Right lobe of liver (tissue), 6 donors: Measurements from ENCODE around the gene GATC. TPM values are rescaled to one million over a fixed set of nuclear protein-coding genes. Genes with fewer than 3 reads are reported as not detected.
"Not testable (repeated sequence)": the region's sequence is repeated elsewhere in the genome, so short reads cannot be mapped to it uniquely, and the experiment has no call there.

Experiments
- ATAC-seq, 4 donors: fragments of 200-7000 bp; cut with Tn5 transposase; one replicate each; pipeline ENCODE4 v1.9.1; 2020; ENCODE audit warnings: mild to moderate bottlenecking in 4 of 4, moderate library complexity in 4 of 4
- DNase-seq, 3 donors: peaks; one replicate each; pipeline ENCODE4 v3.0.0-alpha.2; 2020
- H3K27ac ChIP-seq, 3 donors: fragments of 200-600 bp; one replicate each; pipeline ENCODE4 v1.8.0; 2022
- H3K27me3 ChIP-seq, 2 donors: fragments of 200-600 bp; one replicate each; pipeline ENCODE4 v1.8.0; 2022
- H3K36me3 ChIP-seq, 4 donors: fragments of 200-600 bp; sonication (generic) in 1 of 4; one replicate each; pipeline versions ENCODE4 v1.5.1 to v1.8.0; 2017 to 2022; ENCODE audit warnings: control low read depth in 1 of 4
- H3K4me1 ChIP-seq, 4 donors: fragments of 200-600 bp; sonication (generic) in 1 of 4; one replicate each; pipeline versions ENCODE4 v1.5.1 to v1.8.0; 2017 to 2022; ENCODE audit warnings: control low read depth in 1 of 4
- H3K4me3 ChIP-seq, 3 donors: fragments of 200-600 bp; one replicate each; pipeline ENCODE4 v1.8.0; 2022
- H3K9me3 ChIP-seq, 4 donors: fragments of 200-600 bp; sonication (generic) in 1 of 4; one replicate each; pipeline versions ENCODE4 v1.5.1 to v1.8.0; 2017 to 2022; ENCODE audit warnings: control low read depth in 1 of 4
- POLR2A ChIP-seq: fragments of 450-650 bp; IDR thresholded peaks from one replicate; pipeline ENCODE4 v1.6.1; 2017; ENCODE audit warnings: antibody characterized with exemption, mild to moderate bottlenecking
- WGBS: methylation state at CpG from one replicate; pipeline ENCODE4 v1.1.6; 2018; ENCODE audit warnings: low coverage, low lambda C conversion rate; ENCODE audit not compliant: insufficient coverage; ENCODE audit errors: missing lambda C conversion rate; 5-methylcytosine and 5-hydroxymethylcytosine counted together
- intact Hi-C, 2 donors: fragments of 100-400 bp; cut with DNase I; formaldehyde crosslinking; loops; one replicate each; pipeline versions ENCODE4 v1.11.2 to v1.14.1; 2022
- total RNA-seq, 6 experiments: library from RNA; depleted of rRNA in 2 of 6; stranded (reverse); fragments of >200 nt in 2 of 6; fragmentation: NEBNext Ultra II Directional in 3 of 6; extraction: Animal tissue kit (Norgen Biotek cat#: 25700) in 3 of 6; gene quantifications; one replicate each; pipeline versions ENCODE4 v1.1.0 to v1.2.4, GENCODE V29; 2016 to 2023
- TF ChIP-seq, protein P1 (sequence below), 4 donors: fragments of 200-600 bp in 3 of 4; fragments of 450-650 bp in 1 of 4; IDR thresholded peaks; one replicate each; pipeline versions ENCODE4 v1.5.1 to v1.8.0; 2016 to 2022; ENCODE audit warnings: antibody characterized with exemption in 4 of 4, mild to moderate bottlenecking in 2 of 4
- donor health status: DM: no; HTN: yes; CAD: no.
- donor health status: DM: no; HTN: no; CAD: no.
- donor health status: DM: no; HTN: no; CAD: no.
- donor health status: DM: no; HTN: yes; CAD: no.
- donor health status: DM: no; HTN: yes; CAD: no.

The GATC gene
- total RNA-seq, 6 experiments from 2014 or later = 13.4 to 23.8 (median 15.9) TPM

DNA sequence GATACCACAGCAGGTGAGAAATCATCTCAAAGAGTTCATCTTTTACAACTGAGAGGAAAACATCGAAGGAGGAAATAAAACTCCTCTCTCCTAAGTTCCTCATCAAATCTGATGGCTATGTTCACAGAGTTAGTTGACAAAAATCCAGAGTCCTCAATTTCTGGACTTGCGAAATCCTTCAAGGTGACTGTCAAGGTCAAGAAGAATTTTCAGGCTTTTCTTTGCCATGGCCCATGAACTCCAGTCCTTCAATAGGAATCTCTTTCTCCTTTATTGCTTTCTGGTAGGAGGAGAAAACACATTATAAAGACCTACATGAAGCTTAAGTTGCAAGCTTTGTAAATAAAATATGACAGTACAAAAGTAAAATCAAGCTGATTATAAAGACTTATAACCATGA lies 1.6 kb upstream of the GATC start:
- Histone ChIP-seq H3K27me3 (no peaks in the 10 kb centered on the region), H3K9me3 (no peaks in the 10 kb centered on the region), H3K4me3 (no peak overlapping the region), H3K36me3 (peaks cover 0 to 41% (median 8%) of the 10 kb centered on the region in 4 donors), H3K4me1 (peaks cover 0 to 25% (median 9%) of the 10 kb centered on the region in 4 donors), H3K27ac (no peak overlapping the region)
- DNase-seq (no peak), ATAC-seq (no peak)
- WGBS = 89% methylated on average over 2 of the region's 2 CpGs
- intact Hi-C loops = no loop called here
- TF ChIP-seq, protein P1, sequence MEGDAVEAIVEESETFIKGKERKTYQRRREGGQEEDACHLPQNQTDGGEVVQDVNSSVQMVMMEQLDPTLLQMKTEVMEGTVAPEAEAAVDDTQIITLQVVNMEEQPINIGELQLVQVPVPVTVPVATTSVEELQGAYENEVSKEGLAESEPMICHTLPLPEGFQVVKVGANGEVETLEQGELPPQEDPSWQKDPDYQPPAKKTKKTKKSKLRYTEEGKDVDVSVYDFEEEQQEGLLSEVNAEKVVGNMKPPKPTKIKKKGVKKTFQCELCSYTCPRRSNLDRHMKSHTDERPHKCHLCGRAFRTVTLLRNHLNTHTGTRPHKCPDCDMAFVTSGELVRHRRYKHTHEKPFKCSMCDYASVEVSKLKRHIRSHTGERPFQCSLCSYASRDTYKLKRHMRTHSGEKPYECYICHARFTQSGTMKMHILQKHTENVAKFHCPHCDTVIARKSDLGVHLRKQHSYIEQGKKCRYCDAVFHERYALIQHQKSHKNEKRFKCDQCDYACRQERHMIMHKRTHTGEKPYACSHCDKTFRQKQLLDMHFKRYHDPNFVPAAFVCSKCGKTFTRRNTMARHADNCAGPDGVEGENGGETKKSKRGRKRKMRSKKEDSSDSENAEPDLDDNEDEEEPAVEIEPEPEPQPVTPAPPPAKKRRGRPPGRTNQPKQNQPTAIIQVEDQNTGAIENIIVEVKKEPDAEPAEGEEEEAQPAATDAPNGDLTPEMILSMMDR (IDR thresholded peaks at IDR 0.05) = no peak
- TF ChIP-seq POLR2A = no peak

DNA sequence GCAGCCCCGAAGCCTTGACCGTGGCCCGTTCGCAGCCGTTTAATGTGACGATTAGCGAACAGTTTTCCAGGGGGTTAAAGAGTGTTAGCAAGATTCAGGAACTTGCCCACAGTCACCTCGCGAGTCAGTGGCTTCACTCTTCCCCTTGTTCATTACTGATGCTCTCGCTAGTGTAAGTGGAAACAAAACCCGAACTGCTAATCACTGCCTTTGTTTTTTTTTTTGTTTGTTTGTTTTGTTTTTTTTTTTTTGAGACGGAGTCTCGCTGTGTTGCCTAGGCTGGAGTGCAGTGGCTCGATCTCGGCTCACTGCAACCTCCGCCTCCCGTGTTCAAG lies 567 bp downstream of the GATC start:
- H3K27me3 ChIP-seq, H3K9me3 ChIP-seq, DNase-seq, ATAC-seq, intact Hi-C loops: not testable (repeated sequence)
- peak overlapping the region; percentile 73 to 76 (median 76) for H3K27ac ChIP-seq
- peak overlapping the region; percentile 83 to 93 (median 86) for H3K4me3 ChIP-seq
- peaks cover 0 to 30% (median 4%) of the 10 kb centered on the region in 4 donors for H3K36me3 ChIP-seq
- H3K4me1 ChIP-seq = peaks cover 0 to 21% (median 10%) of the 10 kb centered on the region in 4 donors
- WGBS = 2% methylated on average over 16 of the region's 17 CpGs

DNA sequence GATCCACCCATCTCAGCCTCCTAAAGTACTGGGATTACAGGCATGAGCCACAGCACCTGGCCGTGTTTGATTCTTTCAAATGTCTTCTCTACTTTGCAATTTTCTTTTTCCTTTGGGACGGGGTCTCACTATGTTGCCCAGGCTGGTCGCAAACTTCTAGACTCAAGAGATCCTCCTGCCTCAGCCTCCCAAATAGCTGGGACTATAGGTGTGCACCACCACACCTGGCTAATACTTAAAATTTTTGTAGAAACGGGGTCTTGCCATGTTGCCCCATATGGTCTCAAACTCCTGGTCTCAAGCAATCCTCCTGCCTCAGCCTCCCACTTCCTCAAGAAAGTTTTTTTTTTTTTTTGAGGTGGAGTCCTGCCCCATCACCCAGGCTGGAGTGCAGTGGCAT lies 1.7 kb downstream of the GATC start:
- DNase-seq = peak in 1 of 3 donors; percentile 3
- WGBS = 83% methylated on average over 3 of the region's 4 CpGs
- Histone ChIP-seq H3K36me3 (peaks cover 0 to 21% (median 4%) of the 10 kb centered on the region in 4 donors), H3K4me1 (peaks cover 0 to 33% (median 12%) of the 10 kb centered on the region in 4 donors), H3K27me3 (no peaks in the 10 kb centered on the region), H3K27ac (no peak overlapping the region), H3K4me3 (no peak overlapping the region), H3K9me3 (no peaks in the 10 kb centered on the region)
- intact Hi-C loops = no loop called here
- TF ChIP-seq, protein P1 (IDR thresholded peaks at IDR 0.05) = no peak
- no peak for TF ChIP-seq POLR2A
- ATAC-seq = no peak

DNA sequence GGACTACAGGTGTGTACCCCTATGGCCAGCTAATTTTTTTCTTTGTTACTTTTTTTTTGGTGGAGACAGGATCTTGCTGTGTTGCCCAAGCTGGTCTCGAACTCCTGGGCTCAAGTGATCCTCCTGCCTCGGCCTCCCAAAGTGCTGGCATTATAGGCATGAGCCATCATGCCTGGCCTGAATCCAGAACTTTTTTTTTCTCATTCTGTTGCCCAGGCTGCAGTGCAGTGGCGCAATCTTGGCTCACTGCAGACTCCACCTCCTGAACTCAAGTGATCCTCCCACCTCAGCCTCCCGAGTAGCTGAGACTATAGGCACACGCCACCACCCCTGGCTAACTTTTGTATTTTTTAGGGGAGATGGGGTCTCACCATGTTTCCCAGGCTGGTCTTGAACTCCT lies 6.3 kb downstream of the GATC start:
- H3K27ac ChIP-seq = peak overlapping the region in 1 of 3 donors; percentile 20
- peaks cover 0 to 32% (median 5%) of the 10 kb centered on the region in 4 donors for H3K36me3 ChIP-seq
- peak in 3 of 4 donors; percentile 49 to 60 (median 58) for ATAC-seq

DNA sequence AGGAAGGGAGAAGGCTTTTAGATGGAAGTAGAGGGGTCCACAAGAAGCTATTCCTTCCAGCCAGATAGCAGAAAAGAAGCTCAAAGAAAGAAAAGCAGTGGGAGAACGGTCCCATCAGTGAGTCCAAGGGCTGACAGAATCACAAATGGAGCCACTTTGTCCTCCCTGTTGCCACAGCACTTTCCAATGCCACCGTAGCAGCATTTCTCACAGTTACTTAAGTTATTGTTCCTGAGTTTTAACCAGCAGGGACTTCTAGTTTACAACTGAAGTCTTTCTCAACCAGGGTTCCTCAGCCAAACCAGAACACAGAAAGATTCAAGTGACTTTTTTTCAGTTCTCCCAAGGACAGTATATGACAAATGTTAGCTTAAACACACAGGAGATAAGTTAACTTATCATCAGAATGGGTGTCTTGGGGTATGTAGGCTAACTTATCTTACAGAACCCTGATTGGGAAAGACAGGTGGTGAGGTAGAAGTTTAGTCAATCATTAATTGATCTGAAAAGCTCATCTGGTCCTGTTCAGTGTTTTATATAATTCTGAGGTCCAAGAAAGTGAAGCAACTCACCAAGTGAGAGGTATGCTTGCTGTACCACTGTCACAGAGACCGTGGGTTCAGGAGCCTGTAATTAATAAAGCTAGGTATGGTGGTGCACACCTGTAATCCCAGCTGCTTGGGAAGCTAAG lies 7.0 kb downstream of the GATC start:
- peaks cover 0 to 39% (median 8%) of the 10 kb centered on the region in 4 donors for H3K36me3 ChIP-seq
- no peak overlapping the region for H3K4me3 ChIP-seq
- no peaks in the 10 kb centered on the region for H3K27me3 ChIP-seq
- WGBS = 67% methylated on average over 3 of the region's 3 CpGs
- no peaks in the 10 kb centered on the region for H3K9me3 ChIP-seq
- peak overlapping the region in 1 of 3 donors; percentile 20 for H3K27ac ChIP-seq
- ATAC-seq (peak; percentile 62 to 85 (median 71)), DNase-seq (no peak)
- intact Hi-C loops = loop anchor here in 1 of 2 donors (10.0 kb wide), 1 partner anchor 112 kb away; no protein-coding TSS in a partner anchor
- H3K4me1 ChIP-seq = peaks cover 0 to 22% (median 6%) of the 10 kb centered on the region in 4 donors
- TF ChIP-seq POLR2A = no peak
- TF ChIP-seq, protein P1 (IDR thresholded peaks at IDR 0.05) = no peak

More for the DNA sequence above, 6.3 kb downstream of the GATC start:
- WGBS = 76% methylated on average over 5 of the region's 5 CpGs
- not testable (repeated sequence) for H3K4me3 ChIP-seq, H3K9me3 ChIP-seq, H3K27me3 ChIP-seq
- H3K4me1 ChIP-seq = peaks cover 0 to 27% (median 7%) of the 10 kb centered on the region in 4 donors
- intact Hi-C loops = loop anchor here in 1 of 2 donors (10.0 kb wide), 1 partner anchor 112 kb away; no protein-coding TSS in a partner anchor
- peak in 1 of 3 donors; percentile 35 for DNase-seq
